NCI-H2171 treated with DMSO at 0.1 percent for 48 hours (cell line): ENCODE measurements around the gene DRICH1.
"Not testable (repeated sequence)": the region's sequence is repeated elsewhere in the genome, so short reads cannot be mapped to it uniquely, and the experiment has no call there.

Source experiments
- DNase-seq: peaks from one replicate; lab custom pipeline; 2025; lab: John Stamatoyannopoulos, UW

Gene DRICH1

GRCh38 chr22:23598805-23599518 lies 33.2 kb downstream of the DRICH1 start:
- no peak for DNase-seq

DNA sequence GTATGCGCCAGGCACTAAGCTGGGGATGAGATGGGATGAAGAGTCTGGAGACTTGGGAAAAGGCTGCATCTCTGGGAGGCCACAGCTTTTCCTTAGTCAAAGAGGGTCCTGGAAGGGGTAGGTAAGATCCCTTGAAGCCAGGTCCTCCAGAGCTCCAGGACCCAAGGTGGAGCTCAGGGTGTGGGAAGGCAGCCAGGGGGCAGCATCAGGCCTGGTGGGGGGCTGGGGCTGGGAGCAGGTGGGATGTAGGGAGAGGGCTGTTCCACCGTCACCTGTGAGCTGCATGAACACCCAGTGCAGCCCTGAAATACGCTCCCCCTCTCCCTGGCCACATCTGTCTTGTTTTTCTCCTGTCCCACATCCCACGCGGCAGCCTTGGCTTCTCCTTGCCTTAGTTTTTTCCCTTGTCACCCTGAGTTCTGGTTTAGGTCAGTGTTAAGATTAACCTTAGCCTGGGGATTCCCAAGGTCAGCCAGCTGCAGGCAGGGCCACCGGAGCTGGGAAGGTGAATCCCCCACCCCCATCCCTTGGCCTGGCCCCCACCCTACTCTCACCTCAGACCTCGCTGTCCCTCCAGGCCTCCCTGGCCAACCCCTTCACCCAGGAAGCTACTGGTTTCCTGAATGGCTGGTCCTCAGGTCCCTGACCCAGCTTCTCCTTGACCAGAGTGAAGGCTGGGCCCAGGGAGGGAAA lies 34.4 kb downstream of the DRICH1 start:
- not testable (repeated sequence) for DNase-seq

DNA sequence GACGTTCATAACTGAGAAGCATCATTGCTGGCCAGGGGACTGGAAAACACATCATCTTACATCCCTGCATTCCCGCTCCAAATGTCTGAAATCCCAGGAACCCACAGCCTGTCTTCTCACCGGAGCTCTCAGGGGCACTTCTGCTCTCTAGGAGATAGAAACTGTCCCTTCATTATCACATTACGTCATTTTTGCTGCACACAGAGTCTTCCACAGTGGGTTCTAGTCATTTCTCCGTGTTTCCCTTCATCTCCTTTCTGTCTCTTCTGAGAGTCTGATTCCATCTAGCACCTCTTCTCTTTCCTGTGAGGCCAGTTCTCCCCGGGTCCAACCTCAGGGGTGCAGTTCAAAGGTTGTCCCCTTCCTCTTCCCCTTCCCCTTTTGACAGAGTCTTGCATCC lies 36.2 kb downstream of the DRICH1 start:
- not testable (repeated sequence) for DNase-seq

DNA sequence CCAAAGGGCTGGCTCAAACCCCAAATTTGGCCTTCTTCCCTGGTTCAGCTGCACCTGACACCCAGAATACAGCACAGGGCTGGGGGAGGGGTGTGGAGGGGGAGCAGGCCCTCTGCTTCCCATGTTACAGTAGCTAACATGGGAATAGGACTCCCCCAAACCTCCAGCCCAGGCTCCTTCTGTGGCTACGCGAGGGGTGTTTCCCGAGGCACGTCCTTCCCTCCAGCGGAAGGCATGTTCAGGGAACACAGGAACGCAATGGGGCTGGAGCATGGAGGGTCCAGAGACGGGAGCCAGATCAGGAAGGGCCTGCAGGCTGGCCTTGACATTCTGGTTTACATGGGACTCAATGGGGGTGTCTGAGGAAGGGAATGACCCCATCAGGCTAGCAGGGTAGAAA lies 40.3 kb downstream of the DRICH1 start:
- DNase-seq, result no peak

GRCh38 chr22:23591201-23591791 lies 40.8 kb downstream of the DRICH1 start:
- peak; percentile 27 for DNase-seq

- no peak for DNase-seq
Measured at GRCh38 chr22:23583836-23584235, 48.3 kb downstream of the DRICH1 start.

- DNase-seq, result no peak
Measured at GRCh38 chr22:23583153-23583552, 49.0 kb downstream of the DRICH1 start.

GRCh38 chr22:23581260-23581650 lies 50.9 kb downstream of the DRICH1 start:
- DNase-seq, result no peak

DNA sequence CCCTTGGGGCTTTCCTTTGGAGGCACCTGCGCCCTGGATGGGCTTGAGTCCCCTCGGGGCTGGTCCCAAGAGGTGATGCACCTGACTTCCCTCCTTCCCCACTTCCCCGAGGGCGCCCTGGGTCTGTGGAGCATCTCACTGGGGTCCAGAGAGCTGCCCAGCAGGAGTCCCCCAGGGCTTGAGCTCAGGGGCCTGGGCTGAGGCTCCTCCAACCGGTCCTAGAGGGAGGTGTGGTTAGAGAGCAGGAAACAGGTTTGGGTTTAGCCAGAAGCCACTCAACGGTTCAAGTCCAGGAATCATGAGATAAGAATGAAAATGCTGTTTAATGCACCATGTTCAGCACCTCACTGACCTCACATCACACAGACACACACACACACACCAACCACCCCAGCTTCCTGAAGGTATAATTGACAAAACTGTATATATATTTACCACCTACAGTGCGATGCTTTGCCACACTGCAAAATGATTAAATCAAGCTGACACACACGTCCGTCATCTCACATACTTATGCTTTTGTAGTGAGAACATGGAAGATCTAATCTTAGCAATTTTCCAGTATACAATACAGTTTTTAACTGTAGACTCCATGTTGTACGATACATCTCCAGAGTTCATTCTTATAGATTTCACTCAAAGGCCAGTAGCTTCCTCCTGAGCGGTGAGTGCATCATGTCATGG lies 51.4 kb downstream of the DRICH1 start:
- DNase-seq, result no peak

- DNase-seq, result no peak
Measured at GRCh38 chr22:23579870-23580575, 52.1 kb downstream of the DRICH1 start, which contains the start of gene IGLL1. IGLL1 (minus strand) TSS chr22:23580290; CDS start chr22:23580190, 100 bp downstream.

GRCh38 chr22:23579280-23579679 lies 52.8 kb downstream of the DRICH1 start:
- no peak for DNase-seq

DNA sequence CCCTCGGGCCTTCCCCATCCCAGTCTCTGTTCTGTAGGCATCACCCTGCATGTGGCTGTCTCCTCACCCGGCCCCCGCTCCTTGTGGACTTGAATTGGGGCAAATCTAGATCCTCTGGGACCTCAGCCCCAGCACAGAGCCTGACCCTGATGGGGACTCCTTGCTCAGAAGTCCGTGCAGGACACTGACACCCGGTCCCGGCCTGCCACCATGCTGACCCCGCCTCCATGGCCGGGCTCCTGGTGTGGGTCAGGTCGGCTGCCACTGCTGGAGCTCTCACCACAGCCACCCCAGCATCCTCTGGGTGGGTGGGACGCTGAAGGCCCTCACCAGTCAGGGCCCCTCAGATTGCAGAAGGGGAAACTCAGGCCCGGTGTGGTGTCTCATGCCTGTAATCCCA lies 53.8 kb downstream of the DRICH1 start:
- DNase-seq, result no peak

DNA sequence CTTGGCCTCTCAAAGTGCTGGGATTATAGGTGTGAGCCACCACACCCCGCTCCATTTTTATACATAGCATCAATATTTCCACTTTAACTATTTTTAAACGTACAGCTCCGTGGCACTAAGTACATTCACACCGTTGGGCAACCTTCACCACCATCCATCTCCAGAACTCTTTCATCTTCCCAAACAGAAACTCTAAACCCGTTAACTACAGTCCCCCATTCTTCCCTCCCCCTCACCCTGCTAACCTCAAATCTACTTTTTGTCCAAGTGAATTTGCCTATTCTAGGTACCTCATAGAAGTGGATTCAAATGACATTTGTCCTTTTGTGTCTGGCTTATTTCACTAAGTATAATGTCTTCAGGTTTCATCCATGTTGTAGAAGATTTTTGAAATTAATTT lies 55.4 kb downstream of the DRICH1 start:
- DNase-seq, result no peak

GRCh38 chr22:23575601-23576000 lies 56.5 kb downstream of the DRICH1 start:
- DNase-seq, result no peak

DNA sequence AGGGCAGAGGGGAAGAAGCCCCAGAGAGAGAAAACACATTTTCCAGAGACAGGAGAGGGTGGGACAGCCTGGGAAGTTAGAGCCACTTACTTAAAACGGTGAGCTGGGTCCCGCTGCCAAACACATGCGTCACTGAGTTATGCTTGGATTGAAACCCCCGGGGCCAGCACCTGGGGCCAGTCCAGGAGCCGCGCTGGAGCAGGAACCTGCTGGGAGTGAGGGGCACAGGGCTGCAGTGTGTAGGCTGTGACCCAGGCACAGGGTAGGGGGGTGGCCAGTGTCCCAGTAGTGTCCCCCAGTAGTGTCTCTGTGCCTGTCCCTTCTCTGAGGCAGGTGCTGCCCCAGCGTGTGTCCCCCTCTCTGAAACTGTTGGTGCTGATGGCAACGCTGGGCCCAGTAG lies 57.2 kb downstream of the DRICH1 start:
- DNase-seq, result no peak

- no peak for DNase-seq
Measured at GRCh38 chr22:23574371-23574811, 57.7 kb downstream of the DRICH1 start.

DNA sequence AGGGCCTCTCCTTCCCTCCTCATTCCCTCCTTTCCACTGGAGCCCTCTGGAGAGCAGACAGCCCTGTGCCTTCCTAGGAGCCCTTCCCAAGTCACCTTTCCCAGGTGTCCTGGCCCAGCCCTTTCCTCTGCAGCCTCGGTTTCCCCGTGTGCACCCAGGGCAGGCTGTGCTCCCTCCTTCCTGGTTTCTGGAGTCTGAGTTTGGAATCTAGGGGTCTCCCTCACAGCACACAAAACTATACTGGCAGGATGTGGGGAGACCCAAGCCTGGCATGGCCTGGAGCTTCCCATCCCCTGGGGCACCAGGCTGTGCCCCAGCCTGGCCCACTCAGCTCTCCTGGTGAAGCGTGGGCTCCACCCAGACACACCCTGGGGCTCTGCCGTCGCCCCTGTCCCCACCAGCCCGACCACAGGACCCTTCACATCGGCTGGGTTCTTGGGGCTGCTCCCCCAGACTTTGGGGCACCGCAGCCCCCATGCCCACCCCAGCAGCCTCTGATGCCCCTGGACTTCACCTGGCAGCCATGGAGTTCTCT lies 58.4 kb downstream of the DRICH1 start:
- not testable (repeated sequence) for DNase-seq

DNA sequence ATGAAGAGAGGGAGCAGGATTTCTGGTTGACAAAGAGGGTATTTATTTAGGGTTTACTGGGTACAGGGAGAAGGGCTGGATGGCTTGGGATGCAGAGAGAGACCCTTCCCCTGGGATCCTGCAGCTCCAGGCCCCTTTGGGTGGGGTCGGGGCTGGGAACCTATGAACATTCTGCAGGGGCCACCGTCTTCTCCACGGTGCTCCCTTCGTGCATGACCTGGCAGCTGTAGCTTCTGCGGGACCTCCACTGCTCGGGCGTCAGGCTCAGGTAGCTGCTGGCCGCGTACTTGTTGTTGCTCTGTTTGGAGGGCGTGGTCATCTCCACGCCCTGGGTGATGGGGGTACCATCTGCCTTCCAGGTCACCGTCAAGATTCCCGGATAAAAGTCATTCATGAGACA lies 59.0 kb downstream of the DRICH1 start:
- DNase-seq, result not testable (repeated sequence)

- no peak for DNase-seq
Measured at GRCh38 chr22:23571486-23571885, 60.6 kb downstream of the DRICH1 start.

GRCh38 chr22:23570681-23571080 lies 61.4 kb downstream of the DRICH1 start:
- DNase-seq, result peak; percentile 54

- DNase-seq, result no peak
Measured at GRCh38 chr22:23569716-23570115, 62.4 kb downstream of the DRICH1 start.

GRCh38 chr22:23569291-23569690 lies 62.8 kb downstream of the DRICH1 start:
- DNase-seq, result no peak
